K562 (cell line): Measurements from ENCODE around the gene ENO3. TPM values are rescaled to one million over a fixed set of nuclear protein-coding genes. Genes with fewer than 3 reads are reported as not detected.

Source experiments
- GTF2A2 ChIP-seq: IDR thresholded peaks from 2 replicates; pipeline ENCODE4 v1.6.1; 2016; ENCODE audit warnings: mild to moderate bottlenecking, missing genetic modification characterization, missing compliant biosample characterization
- IRF2 ChIP-seq: sonication (generic); formaldehyde crosslinking; IDR thresholded peaks from 2 replicates; pipeline ENCODE4 v1.8.1; 2022; ENCODE audit warnings: mild to moderate bottlenecking, missing genetic modification reagents
- MTA3 ChIP-seq: fragments of 450-650 bp; formaldehyde crosslinking; IDR thresholded peaks from 2 replicates; pipeline ENCODE4 v1.6.1; 2017; ENCODE audit warnings: mild to moderate bottlenecking, borderline replicate concordance
- NFYB ChIP-seq: IDR thresholded peaks from 2 replicates; pipeline ENCODE4 v1.6.1; 2011; ENCODE audit warnings: mild to moderate bottlenecking, moderate library complexity; ENCODE audit not compliant: insufficient read length; ENCODE audit errors: extremely low read depth
- POLR2B ChIP-seq: fragments of 450-650 bp; IDR thresholded peaks from 2 replicates; pipeline ENCODE4 v1.6.1; 2018; ENCODE audit warnings: low read depth; ENCODE audit not compliant: partially characterized antibody
- POU5F1 ChIP-seq: fragments of 150-350 bp; IDR thresholded peaks from 2 replicates; pipeline ENCODE4 v1.6.1; 2014; ENCODE audit warnings: borderline replicate concordance, low read length, low read depth, mild to moderate bottlenecking; ENCODE audit not compliant: partially characterized antibody
- RBFOX2 ChIP-seq: fragments of 200-400 bp; formaldehyde crosslinking; IDR thresholded peaks from 2 replicates; pipeline ENCODE4 v1.6.1; 2017; ENCODE audit warnings: low read depth, mild to moderate bottlenecking, low read length, moderate library complexity
- SAP30 ChIP-seq: fragments of 200-600 bp; sonication (generic); IDR thresholded peaks from 2 replicates; pipeline ENCODE4 v1.6.1; 2012; ENCODE audit warnings: borderline replicate concordance, low read depth, mild to moderate bottlenecking, moderate library complexity, low read length, control low read depth, inconsistent platforms; ENCODE audit not compliant: insufficient read depth, poor library complexity, severe bottlenecking
- TEAD2 ChIP-seq: fragments of 450-650 bp; IDR thresholded peaks from 2 replicates; pipeline ENCODE4 v1.6.1; 2016; ENCODE audit warnings: missing genetic modification characterization, control low read depth, missing compliant biosample characterization
- ZNF584 ChIP-seq: fragments of 200-800 bp; sonication (Bioruptor generic); IDR thresholded peaks from 2 replicates; pipeline ENCODE4 v1.6.1; 2016; ENCODE audit warnings: low read depth, mild to moderate bottlenecking, missing genetic modification characterization, missing compliant biosample characterization
- ZNF699 ChIP-seq: fragments of 250-450 bp; sonication (Bioruptor Pico); IDR thresholded peaks from 2 replicates; pipeline ENCODE4 v1.8.0; 2021; ENCODE audit warnings: mild to moderate bottlenecking, moderate library complexity; ENCODE audit not compliant: insufficient replicate concordance
- ZNF717 ChIP-seq: fragments of 250-450 bp; sonication (Bioruptor Pico); IDR thresholded peaks from 2 replicates; pipeline ENCODE4 v1.5.0; 2021
- polyA plus RNA-seq, 8 experiments: library from polyadenylated mRNA; depleted of rRNA in 4 of 8; stranded (reverse) in 5 of 8; unstranded in 3 of 8; fragments of >200 nt; fragmentation: Nextera tagmentation in 2 of 8; fragmentation: Illumina TruSeq in 1 of 8; extraction: Ambion mirVana in 2 of 8; extraction: Trizol in 1 of 8; gene quantifications; 2 replicates each; pipeline versions ENCODE4 v1.2.1 to v1.2.3, GENCODE V29; 2011 to 2014; ENCODE audit warnings: inconsistent platforms in 1 of 8, missing spikeins in 1 of 8
- total RNA-seq, 7 experiments: library from RNA; depleted of rRNA in 6 of 7; stranded (reverse); fragments of >200 nt in 6 of 7; fragmentation: Illumina TruSeq in 2 of 7; extraction: Trizol in 2 of 7; gene quantifications; 2 replicates each; pipeline versions ENCODE4 v1.2.1 to v1.2.3, GENCODE V29; 2011 to 2021; ENCODE audit warnings: low replicate concordance in 1 of 7
- TF ChIP-seq, protein P1 (sequence below): sonication (generic); formaldehyde crosslinking; IDR thresholded peaks from 2 replicates; pipeline ENCODE4 v1.4.0; 2020; ENCODE audit warnings: mild to moderate bottlenecking, missing genetic modification reagents
- TF ChIP-seq, protein P2 (sequence below), 2 experiments: fragments of 450-650 bp; formaldehyde crosslinking in 1 of 2; IDR thresholded peaks; 2 replicates each; pipeline versions ENCODE4 v1.4.0 to v1.6.1; 2014 to 2020; ENCODE audit warnings: mild to moderate bottlenecking in 2 of 2, borderline replicate concordance in 1 of 2, low read depth in 1 of 2
- TF ChIP-seq, protein P3 (sequence below): fragments of 250-450 bp; sonication (Bioruptor Pico); IDR thresholded peaks from 2 replicates; pipeline ENCODE4 v1.5.0; 2021

ENO3 gene
- total and polyA plus RNA-seq, 9 of the 15 experiments (the other 6 are each of a cell fraction or from before 2014, with no cell fraction given) = 5.7 to 17.2 (median 9.9) TPM

DNA sequence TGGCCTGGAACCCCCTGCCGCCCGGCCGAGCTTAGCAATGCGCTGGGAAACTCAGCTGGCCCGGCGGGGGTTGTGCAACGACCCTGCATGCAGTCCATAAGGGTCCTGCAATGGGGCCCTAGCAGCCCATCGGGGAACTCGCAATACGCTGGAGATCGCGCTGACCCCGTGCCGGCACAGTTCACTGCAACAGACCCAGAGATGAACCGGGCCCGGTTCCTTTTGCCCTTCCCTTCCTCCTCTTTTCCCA, 11.4 kb upstream of the ENO3 start (continued):
- TF ChIP-seq TEAD2 (tag) (no peak), RBFOX2 (no peak), POLR2B (no peak), IRF2 (no peak), ZNF699 (CRISPR knock-in tag) (no peak), ZNF717 (CRISPR knock-in tag) (no peak), SAP30 (peak; percentile 73), MTA3 (no peak), ZNF584 (CRISPR knock-in tag) (no peak), GTF2A2 (tag) (no peak), POU5F1 (no peak), NFYB (no peak)
- TF ChIP-seq, protein P1, sequence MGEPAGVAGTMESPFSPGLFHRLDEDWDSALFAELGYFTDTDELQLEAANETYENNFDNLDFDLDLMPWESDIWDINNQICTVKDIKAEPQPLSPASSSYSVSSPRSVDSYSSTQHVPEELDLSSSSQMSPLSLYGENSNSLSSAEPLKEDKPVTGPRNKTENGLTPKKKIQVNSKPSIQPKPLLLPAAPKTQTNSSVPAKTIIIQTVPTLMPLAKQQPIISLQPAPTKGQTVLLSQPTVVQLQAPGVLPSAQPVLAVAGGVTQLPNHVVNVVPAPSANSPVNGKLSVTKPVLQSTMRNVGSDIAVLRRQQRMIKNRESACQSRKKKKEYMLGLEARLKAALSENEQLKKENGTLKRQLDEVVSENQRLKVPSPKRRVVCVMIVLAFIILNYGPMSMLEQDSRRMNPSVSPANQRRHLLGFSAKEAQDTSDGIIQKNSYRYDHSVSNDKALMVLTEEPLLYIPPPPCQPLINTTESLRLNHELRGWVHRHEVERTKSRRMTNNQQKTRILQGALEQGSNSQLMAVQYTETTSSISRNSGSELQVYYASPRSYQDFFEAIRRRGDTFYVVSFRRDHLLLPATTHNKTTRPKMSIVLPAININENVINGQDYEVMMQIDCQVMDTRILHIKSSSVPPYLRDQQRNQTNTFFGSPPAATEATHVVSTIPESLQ (CRISPR knock-in tag) = no peak
- TF ChIP-seq, protein P2, sequence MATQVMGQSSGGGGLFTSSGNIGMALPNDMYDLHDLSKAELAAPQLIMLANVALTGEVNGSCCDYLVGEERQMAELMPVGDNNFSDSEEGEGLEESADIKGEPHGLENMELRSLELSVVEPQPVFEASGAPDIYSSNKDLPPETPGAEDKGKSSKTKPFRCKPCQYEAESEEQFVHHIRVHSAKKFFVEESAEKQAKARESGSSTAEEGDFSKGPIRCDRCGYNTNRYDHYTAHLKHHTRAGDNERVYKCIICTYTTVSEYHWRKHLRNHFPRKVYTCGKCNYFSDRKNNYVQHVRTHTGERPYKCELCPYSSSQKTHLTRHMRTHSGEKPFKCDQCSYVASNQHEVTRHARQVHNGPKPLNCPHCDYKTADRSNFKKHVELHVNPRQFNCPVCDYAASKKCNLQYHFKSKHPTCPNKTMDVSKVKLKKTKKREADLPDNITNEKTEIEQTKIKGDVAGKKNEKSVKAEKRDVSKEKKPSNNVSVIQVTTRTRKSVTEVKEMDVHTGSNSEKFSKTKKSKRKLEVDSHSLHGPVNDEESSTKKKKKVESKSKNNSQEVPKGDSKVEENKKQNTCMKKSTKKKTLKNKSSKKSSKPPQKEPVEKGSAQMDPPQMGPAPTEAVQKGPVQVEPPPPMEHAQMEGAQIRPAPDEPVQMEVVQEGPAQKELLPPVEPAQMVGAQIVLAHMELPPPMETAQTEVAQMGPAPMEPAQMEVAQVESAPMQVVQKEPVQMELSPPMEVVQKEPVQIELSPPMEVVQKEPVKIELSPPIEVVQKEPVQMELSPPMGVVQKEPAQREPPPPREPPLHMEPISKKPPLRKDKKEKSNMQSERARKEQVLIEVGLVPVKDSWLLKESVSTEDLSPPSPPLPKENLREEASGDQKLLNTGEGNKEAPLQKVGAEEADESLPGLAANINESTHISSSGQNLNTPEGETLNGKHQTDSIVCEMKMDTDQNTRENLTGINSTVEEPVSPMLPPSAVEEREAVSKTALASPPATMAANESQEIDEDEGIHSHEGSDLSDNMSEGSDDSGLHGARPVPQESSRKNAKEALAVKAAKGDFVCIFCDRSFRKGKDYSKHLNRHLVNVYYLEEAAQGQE (IDR thresholded peaks at IDR 0.05; ENCODE audit: borderline replicate concordance) = no peak
- TF ChIP-seq, protein P2 (CRISPR knock-in tag; IDR thresholded peaks at IDR 0.05; ENCODE audit: low read depth) = 0 out of 2 replicates have a peak, but pooled peaks have one; percentile 15
- TF ChIP-seq, protein P3, sequence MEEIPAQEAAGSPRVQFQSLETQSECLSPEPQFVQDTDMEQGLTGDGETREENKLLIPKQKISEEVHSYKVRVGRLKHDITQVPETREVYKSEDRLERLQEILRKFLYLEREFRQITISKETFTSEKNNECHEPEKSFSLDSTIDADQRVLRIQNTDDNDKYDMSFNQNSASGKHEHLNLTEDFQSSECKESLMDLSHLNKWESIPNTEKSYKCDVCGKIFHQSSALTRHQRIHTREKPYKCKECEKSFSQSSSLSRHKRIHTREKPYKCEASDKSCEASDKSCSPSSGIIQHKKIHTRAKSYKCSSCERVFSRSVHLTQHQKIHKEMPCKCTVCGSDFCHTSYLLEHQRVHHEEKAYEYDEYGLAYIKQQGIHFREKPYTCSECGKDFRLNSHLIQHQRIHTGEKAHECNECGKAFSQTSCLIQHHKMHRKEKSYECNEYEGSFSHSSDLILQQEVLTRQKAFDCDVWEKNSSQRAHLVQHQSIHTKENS (CRISPR knock-in tag) = no peak
